SJCRH30 (cell line): ENCODE data around the gene CTXND2. TPM values are rescaled to one million over a fixed set of nuclear protein-coding genes. Genes with fewer than 3 reads are reported as not detected.
A peak's percentile ranks its signal among the peaks of the same experiment; 100 is the strongest.
"Not testable (repeated sequence)": the region's sequence is repeated elsewhere in the genome, so short reads cannot be mapped to it uniquely, and the experiment has no call there.

ENCODE experiments used
- DNase-seq, 2 experiments: peaks; one replicate each; pipeline ENCODE4 v3.0.0-alpha.2; 2015 to 2020
- H3K27ac ChIP-seq: fragments of 250-450 bp; sonication (Bioruptor Pico); 2 replicates; pipeline ENCODE4 v1.5.1; 2020; ENCODE audit warnings: mild to moderate bottlenecking, moderate library complexity
- H3K27me3 ChIP-seq: fragments of 250-450 bp; sonication (Bioruptor Pico); 2 replicates; pipeline ENCODE4 v1.5.1; 2020; ENCODE audit warnings: mild to moderate bottlenecking, moderate library complexity
- H3K36me3 ChIP-seq: fragments of 250-450 bp; sonication (Bioruptor Pico); 2 replicates; pipeline ENCODE4 v1.5.1; 2020; ENCODE audit warnings: mild to moderate bottlenecking, moderate library complexity
- H3K4me1 ChIP-seq: fragments of 250-450 bp; sonication (Bioruptor Pico); 2 replicates; pipeline ENCODE4 v1.5.1; 2020; ENCODE audit warnings: mild to moderate bottlenecking, moderate library complexity
- H3K4me3 ChIP-seq: fragments of 250-450 bp; sonication (Bioruptor Pico); 2 replicates; pipeline ENCODE4 v1.5.1; 2020; ENCODE audit warnings: mild to moderate bottlenecking, moderate library complexity
- H3K9me3 ChIP-seq: fragments of 250-450 bp; sonication (Bioruptor Pico); replicated peaks from 2 replicates; pipeline ENCODE4 v1.5.1; 2020; ENCODE audit warnings: mild to moderate bottlenecking, moderate library complexity
- total RNA-seq: library from RNA; depleted of rRNA; stranded (reverse); fragments of >200 nt; shearing (Covaris generic); gene quantifications from 2 replicates; pipeline ENCODE4 v1.2.3, GENCODE V29; 2014; rRNA removed

CTXND2 gene
- not detected in 2 replicates for total RNA-seq

GRCh38 chr1:150887018-150887417, at the start of gene CTXND2:
TSS of gene CTXND2 (plus strand) at chr1:150887136. CDS start at chr1:150912315, 25,179 bp downstream.
- no peak within 1 kb of the TSS for H3K4me3 ChIP-seq
- H3K9me3 ChIP-seq: no peaks in the 10 kb centered on the region
- no peak for DNase-seq
- no peaks in the 10 kb centered on the region for H3K4me1 ChIP-seq
- H3K36me3 ChIP-seq: no peaks in the 10 kb centered on the region
- H3K27ac ChIP-seq: no peak within 1 kb of the TSS
- no peaks in the 10 kb centered on the region; the same call in 1 of the 2 replicates for H3K27me3 ChIP-seq

GRCh38 chr1:150840850-150841249, 46.1 kb upstream of the CTXND2 start:
- H3K27me3 ChIP-seq, H3K4me1 ChIP-seq, H3K9me3 ChIP-seq, H3K27ac ChIP-seq, H3K4me3 ChIP-seq, DNase-seq: not testable (repeated sequence)
- 0 out of 2 replicates have a peak, but pooled peaks cover 11% of the 10 kb centered on the region for H3K36me3 ChIP-seq

GRCh38 chr1:150841626-150842025, 45.3 kb upstream of the CTXND2 start:
- no peak for DNase-seq
- Histone ChIP-seq H3K4me1 (no peaks in the 10 kb centered on the region), H3K4me3 (no peak overlapping the region), H3K27ac (no peak overlapping the region), H3K27me3 (no peaks in the 10 kb centered on the region), H3K36me3 (0 out of 2 replicates have a peak, but pooled peaks cover 5% of the 10 kb centered on the region), H3K9me3 (no peaks in the 10 kb centered on the region)

- Histone ChIP-seq H3K36me3 (0 out of 2 replicates have a peak, but pooled peaks cover 5% of the 10 kb centered on the region), H3K9me3 (no peaks in the 10 kb centered on the region), H3K4me1 (no peaks in the 10 kb centered on the region), H3K27me3 (no peaks in the 10 kb centered on the region), H3K27ac (no peak overlapping the region), H3K4me3 (no peak overlapping the region)
- no peak for DNase-seq
These were observed 44.6 kb upstream of the CTXND2 start for GRCh38 chr1:150842343-150842742.

GRCh38 chr1:150842964-150843363, 44.0 kb upstream of the CTXND2 start:
- H3K4me3 ChIP-seq: no peak overlapping the region
- H3K36me3 ChIP-seq: 0 out of 2 replicates have a peak, but pooled peaks cover 5% of the 10 kb centered on the region
- H3K27ac ChIP-seq: no peak overlapping the region
- no peak for DNase-seq
- H3K27me3 ChIP-seq: no peaks in the 10 kb centered on the region
- no peaks in the 10 kb centered on the region for H3K4me1 ChIP-seq
- H3K9me3 ChIP-seq: no peaks in the 10 kb centered on the region

- 0 out of 2 replicates have a peak, but pooled peaks cover 5% of the 10 kb centered on the region for H3K36me3 ChIP-seq
- no peak for DNase-seq
- no peak overlapping the region for H3K27ac ChIP-seq
- no peaks in the 10 kb centered on the region for H3K9me3 ChIP-seq
- H3K4me3 ChIP-seq: no peak overlapping the region
- H3K4me1 ChIP-seq: no peaks in the 10 kb centered on the region
- no peaks in the 10 kb centered on the region for H3K27me3 ChIP-seq
These were observed 43.5 kb upstream of the CTXND2 start for GRCh38 chr1:150843474-150843873.

- no peak for DNase-seq
- H3K36me3 ChIP-seq: peaks cover 3% of the 10 kb centered on the region; the same call in 1 of the 2 replicates
- no peaks in the 10 kb centered on the region for H3K9me3 ChIP-seq
- H3K4me3 ChIP-seq: no peak overlapping the region
- no peaks in the 10 kb centered on the region for H3K4me1 ChIP-seq
- no peak overlapping the region for H3K27ac ChIP-seq
- no peaks in the 10 kb centered on the region for H3K27me3 ChIP-seq
These were observed 40.3 kb upstream of the CTXND2 start for GRCh38 chr1:150846473-150847146.

- not testable (repeated sequence) for H3K4me1 ChIP-seq, H3K9me3 ChIP-seq, H3K27ac ChIP-seq, H3K4me3 ChIP-seq, DNase-seq, H3K27me3 ChIP-seq
- peaks cover 23% of the 10 kb centered on the region for H3K36me3 ChIP-seq
These were observed 36.1 kb upstream of the CTXND2 start for GRCh38 chr1:150850801-150851362.

- not testable (repeated sequence) for H3K4me1 ChIP-seq, H3K9me3 ChIP-seq, H3K27me3 ChIP-seq, H3K4me3 ChIP-seq, H3K27ac ChIP-seq, DNase-seq
- H3K36me3 ChIP-seq: peaks cover 29% of the 10 kb centered on the region
These were observed 34.2 kb upstream of the CTXND2 start for GRCh38 chr1:150852734-150853133.

- Histone ChIP-seq H3K9me3 (no peaks in the 10 kb centered on the region), H3K27ac (no peak overlapping the region), H3K36me3 (0 out of 2 replicates have a peak, but pooled peaks cover 4% of the 10 kb centered on the region), H3K4me1 (no peaks in the 10 kb centered on the region), H3K4me3 (no peak overlapping the region), H3K27me3 (no peaks in the 10 kb centered on the region)
- no peak for DNase-seq
These were observed 23.2 kb upstream of the CTXND2 start for GRCh38 chr1:150863724-150864123.

- H3K36me3 ChIP-seq, H3K9me3 ChIP-seq, H3K4me3 ChIP-seq, H3K4me1 ChIP-seq, DNase-seq, H3K27ac ChIP-seq, H3K27me3 ChIP-seq: not testable (repeated sequence)
These were observed 22.7 kb upstream of the CTXND2 start for GRCh38 chr1:150864200-150864599.

- Histone ChIP-seq H3K27me3 (no peaks in the 10 kb centered on the region), H3K4me1 (no peaks in the 10 kb centered on the region), H3K36me3 (peaks cover 3% of the 10 kb centered on the region; the same call in 1 of the 2 replicates), H3K4me3 (no peak overlapping the region), H3K27ac (no peak overlapping the region), H3K9me3 (no peaks in the 10 kb centered on the region)
- no peak for DNase-seq
These were observed 17.3 kb upstream of the CTXND2 start for GRCh38 chr1:150869683-150870082.

GRCh38 chr1:150872572-150872971, 14.4 kb upstream of the CTXND2 start:
- Histone ChIP-seq H3K9me3 (no peaks in the 10 kb centered on the region), H3K4me3 (no peak overlapping the region), H3K36me3 (peaks cover 3% of the 10 kb centered on the region; the same call in 1 of the 2 replicates), H3K27me3 (no peaks in the 10 kb centered on the region), H3K4me1 (no peaks in the 10 kb centered on the region), H3K27ac (no peak overlapping the region)
- no peak for DNase-seq

- H3K4me3 ChIP-seq: no peak overlapping the region
- H3K27me3 ChIP-seq: no peaks in the 10 kb centered on the region
- no peaks in the 10 kb centered on the region for H3K9me3 ChIP-seq
- H3K4me1 ChIP-seq: no peaks in the 10 kb centered on the region
- DNase-seq: no peak
- peaks cover 3% of the 10 kb centered on the region; the same call in 1 of the 2 replicates for H3K36me3 ChIP-seq
- no peak overlapping the region for H3K27ac ChIP-seq
These were observed 13.4 kb upstream of the CTXND2 start for GRCh38 chr1:150873521-150873920.

- H3K27me3 ChIP-seq: no peaks in the 10 kb centered on the region
- peak overlapping the region; percentile 78 for H3K4me3 ChIP-seq
- DNase-seq: no peak
- H3K27ac ChIP-seq: peak overlapping the region; percentile 65; the same call in 1 of the 2 replicates
- H3K4me1 ChIP-seq: no peaks in the 10 kb centered on the region
- peaks cover 3% of the 10 kb centered on the region; the same call in 1 of the 2 replicates for H3K36me3 ChIP-seq
- no peaks in the 10 kb centered on the region for H3K9me3 ChIP-seq
These were observed 12.3 kb upstream of the CTXND2 start for GRCh38 chr1:150874455-150875196.
